PC-3 (cell line): Measurements from ENCODE around the gene TMEM126A. TPM values are rescaled to one million over a fixed set of nuclear protein-coding genes. Genes with fewer than 3 reads are reported as not detected.

Source experiments
- ATAC-seq: fragments of 200-7000 bp; cut with Tn5 transposase; 2 replicates; pipeline ENCODE4 v1.9.1; 2020; ENCODE audit warnings: mild to moderate bottlenecking, moderate library complexity
- BruUV-seq: library from RNA; stranded (reverse); fragments of 400-500 nt; replicated peaks from 2 replicates; lab custom pipeline; 2021; lab: Mats Ljungman, UMichigan
- CTCF ChIA-PET: fragments of 300-600 bp; sonication (Branson Sonifier 250); formaldehyde crosslinking; loops from one replicate; lab custom pipeline; 2022; ENCODE audit warnings: antibody characterized with exemption; lab: Charles Lee
- POLR2A ChIA-PET: fragments of 300-600 bp; sonication (Branson Sonifier 250); formaldehyde crosslinking; loops from one replicate; lab custom pipeline; 2022; ENCODE audit warnings: antibody characterized with exemption; ENCODE audit not compliant: unreplicated experiment; lab: Charles Lee
- DNase-seq: peaks from one replicate; pipeline ENCODE4 v3.0.0-alpha.2; 2015
- H2AFZ ChIP-seq: fragments of 300-600 bp; sonication (generic); 2 replicates; pipeline ENCODE4 v1.6.0; 2016; ENCODE audit warnings: antibody characterized with exemption, low read length
- H3F3A ChIP-seq: fragments of 300-600 bp; sonication (generic); one replicate; pipeline ENCODE4 v1.6.0; 2017; ENCODE audit warnings: antibody characterized with exemption, low read length, control low read depth, mild to moderate bottlenecking; ENCODE audit not compliant: unreplicated experiment
- H3K27ac ChIP-seq: fragments of 300-600 bp; sonication (generic); 2 replicates; pipeline ENCODE4 v1.5.1; 2016; ENCODE audit warnings: mild to moderate bottlenecking, low read length
- H3K27me3 ChIP-seq: fragments of 300-600 bp; sonication (generic); 2 replicates; pipeline ENCODE4 v1.6.1; 2016; ENCODE audit warnings: low read length, mixed read lengths
- H3K36me3 ChIP-seq: fragments of 300-600 bp; sonication (generic); 2 replicates; pipeline ENCODE4 v1.6.1; 2016; ENCODE audit warnings: low read depth, mixed run types, low read length, mixed read lengths
- H3K4me1 ChIP-seq: fragments of 300-600 bp; sonication (generic); 2 replicates; pipeline ENCODE4 v1.5.1; 2016; ENCODE audit warnings: low read length; ENCODE audit not compliant: insufficient read depth
- H3K4me2 ChIP-seq: fragments of 300-600 bp; sonication (generic); 2 replicates; pipeline ENCODE4 v1.6.0; 2016; ENCODE audit warnings: low read length
- H3K4me3 ChIP-seq: fragments of 300-600 bp; sonication (generic); 2 replicates; pipeline ENCODE4 v1.5.1; 2016; ENCODE audit warnings: mild to moderate bottlenecking, low read length, mixed read lengths
- H3K79me2 ChIP-seq: fragments of 300-600 bp; sonication (generic); 2 replicates; pipeline ENCODE4 v1.6.1; 2017; ENCODE audit warnings: low read length, mixed read lengths
- H3K9ac ChIP-seq: fragments of 300-600 bp; sonication (generic); 2 replicates; pipeline ENCODE4 v1.6.0; 2016; ENCODE audit warnings: mild to moderate bottlenecking, low read length
- H3K9me2 ChIP-seq: fragments of 300-600 bp; sonication (generic); replicated peaks from 2 replicates; pipeline ENCODE4 v1.6.1; 2016; ENCODE audit warnings: mixed run types, low read length, mixed read lengths
- H3K9me3 ChIP-seq: fragments of 300-600 bp; sonication (generic); 2 replicates; pipeline ENCODE4 v1.6.1; 2016; ENCODE audit warnings: low read length, mixed read lengths
- H4K20me1 ChIP-seq: fragments of 300-600 bp; sonication (generic); 2 replicates; pipeline ENCODE4 v1.6.1; 2016; ENCODE audit warnings: low read length, mixed read lengths
- CTCF ChIP-seq: fragments of 300-600 bp; sonication (generic); conservative IDR thresholded peaks from 2 replicates; pipeline ENCODE4 v1.5.1; 2017; ENCODE audit warnings: antibody characterized with exemption, low read depth, mild to moderate bottlenecking, low read length
- EZH2 ChIP-seq: fragments of 300-600 bp; sonication (generic); IDR thresholded peaks from one replicate; pipeline ENCODE4 v1.6.1; 2017; ENCODE audit warnings: antibody characterized with exemption, mild to moderate bottlenecking, low read length; ENCODE audit not compliant: unreplicated experiment
- EZH2phosphoT487 ChIP-seq: fragments of 300-600 bp; sonication (generic); IDR thresholded peaks from 2 replicates; pipeline ENCODE4 v1.6.1; 2018; ENCODE audit warnings: mild to moderate bottlenecking, antibody characterized with exemption, low read length, borderline replicate concordance
- intact Hi-C: fragments of 100-400 bp; cut with micrococcal nuclease; formaldehyde crosslinking; loops from 2 replicates; pipeline ENCODE4 v1.9.0; 2023
- total RNA-seq: library from RNA; depleted of rRNA; stranded (reverse); fragments of >200 nt; gene quantifications from 2 replicates; pipeline ENCODE4 v1.2.3, GENCODE V29; 2014

The TMEM126A gene
- total RNA-seq, 1 experiment from 2014 or later: 37.8 TPM

- Histone ChIP-seq H3K9me2 (no peaks in the 10 kb centered on the region), H4K20me1 (peaks cover 56% of the 10 kb centered on the region), H3K79me2 (peaks cover 68% of the 10 kb centered on the region), H3K4me1 (peaks cover 31% of the 10 kb centered on the region), H3K4me3 (no peak overlapping the region), H3K4me2 (no peak overlapping the region), H3F3A (no peaks in the 10 kb centered on the region), H3K27ac (no peak overlapping the region), H3K27me3 (no peaks in the 10 kb centered on the region), H3K36me3 (peaks cover 77% of the 10 kb centered on the region), H3K9me3 (no peaks in the 10 kb centered on the region), H3K9ac (no peak overlapping the region), H2AFZ (no peak overlapping the region)
- no TSS peak for BruUV-seq
- POLR2A ChIA-PET: no interaction called here
- TF ChIP-seq EZH2phosphoT487 (no peak), CTCF (no peak), EZH2 (no peak)
- ATAC-seq (no peak), DNase-seq (no peak)
- intact Hi-C loops: no loop called here
- CTCF ChIA-PET: no interaction called here
Measured at GRCh38 chr11:85656777-85657176, 9.0 kb downstream of the TMEM126A start.

GRCh38 chr11:85658180-85658579 is 10.4 kb downstream of the TMEM126A start:
- H2AFZ ChIP-seq: no peak overlapping the region
- no peak overlapping the region for H3K27ac ChIP-seq
- H4K20me1 ChIP-seq: peaks cover 70% of the 10 kb centered on the region
- TF ChIP-seq EZH2 (no peak), EZH2phosphoT487 (no peak), CTCF (no peak)
- no peaks in the 10 kb centered on the region for H3K9me3 ChIP-seq
- H3K36me3 ChIP-seq: peaks cover 85% of the 10 kb centered on the region
- H3K79me2 ChIP-seq: peaks cover 82% of the 10 kb centered on the region
- DNase-seq (no peak), ATAC-seq (no peak)
- H3F3A ChIP-seq: no peaks in the 10 kb centered on the region
- H3K9me2 ChIP-seq: no peaks in the 10 kb centered on the region
- H3K4me1 ChIP-seq: peaks cover 31% of the 10 kb centered on the region
- CTCF ChIA-PET: no interaction called here
- intact Hi-C loops: no loop called here
- H3K9ac ChIP-seq: no peak overlapping the region
- POLR2A ChIA-PET: interaction anchor here (1.6 kb wide), 1 partner anchor 11 kb away, joined by 10 read pairs; the partner anchor contains the start of gene TMEM126A
- BruUV-seq: no TSS peak
- H3K4me3 ChIP-seq: no peak overlapping the region
- H3K4me2 ChIP-seq: no peak overlapping the region
- no peaks in the 10 kb centered on the region for H3K27me3 ChIP-seq

- ChIA-PET CTCF (no interaction called here), POLR2A (interaction anchor here (0.6 kb wide), 1 partner anchor 1371 kb away, joined by 6 read pairs; no protein-coding TSS in a partner anchor)
- no peaks in the 10 kb centered on the region for H3K9me2 ChIP-seq
- H3K79me2 ChIP-seq: peaks cover 79% of the 10 kb centered on the region
- H3K4me1 ChIP-seq: peaks cover 37% of the 10 kb centered on the region
- no peaks in the 10 kb centered on the region for H3K27me3 ChIP-seq
- TF ChIP-seq EZH2phosphoT487: no peak
- no peak for TF ChIP-seq EZH2
- TF ChIP-seq CTCF: no peak
- H3F3A ChIP-seq: no peaks in the 10 kb centered on the region
- ATAC-seq (no peak), DNase-seq (no peak)
- no peaks in the 10 kb centered on the region for H3K9me3 ChIP-seq
- peak overlapping the region; percentile 96 for H3K4me2 ChIP-seq
- BruUV-seq: no TSS peak
- peaks cover 61% of the 10 kb centered on the region for H3K36me3 ChIP-seq
- H2AFZ ChIP-seq: no peak overlapping the region
- no peak overlapping the region for H3K27ac ChIP-seq
- H4K20me1 ChIP-seq: peaks cover 68% of the 10 kb centered on the region
- intact Hi-C loops: loop anchor here (1.0 to 10.0 kb wide), 3 partner anchors 14 to 583 kb away; partner anchors contain the start of gene EED
- peak overlapping the region; percentile 99 for H3K9ac ChIP-seq
- peak overlapping the region; percentile 98 for H3K4me3 ChIP-seq
Measured at GRCh38 chr11:85661972-85662664, 14.4 kb downstream of the TMEM126A start.
